ENCODE measurements around the gene HPS4. TPM values are rescaled to one million over a fixed set of nuclear protein-coding genes. Genes with fewer than 3 reads are reported as not detected.

Gene HPS4
- total RNA-seq, 1 donor from 2014 or later = 11.7 TPM

DNA sequence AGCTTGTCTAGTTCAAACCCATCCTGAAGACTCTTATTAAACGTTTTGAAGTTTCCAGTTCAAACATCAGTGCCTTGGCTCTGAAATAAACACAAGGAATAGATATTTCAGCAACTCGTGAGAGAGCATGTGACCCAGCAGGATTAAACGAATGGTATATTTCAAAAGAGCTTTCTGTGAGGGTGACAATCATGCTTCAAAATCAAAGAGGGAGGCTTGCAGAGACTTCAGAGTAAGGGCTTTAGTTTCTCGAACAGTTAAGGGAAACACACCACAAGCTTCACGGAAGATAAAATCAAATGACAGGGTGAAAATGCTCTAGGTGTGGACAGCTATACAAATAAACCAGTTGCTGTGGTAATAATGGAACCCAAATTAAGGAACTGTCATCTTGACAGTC lies 1.4 kb downstream of the HPS4 start:
- peak overlapping the region; percentile 83 for H3K4me3 ChIP-seq

DNA sequence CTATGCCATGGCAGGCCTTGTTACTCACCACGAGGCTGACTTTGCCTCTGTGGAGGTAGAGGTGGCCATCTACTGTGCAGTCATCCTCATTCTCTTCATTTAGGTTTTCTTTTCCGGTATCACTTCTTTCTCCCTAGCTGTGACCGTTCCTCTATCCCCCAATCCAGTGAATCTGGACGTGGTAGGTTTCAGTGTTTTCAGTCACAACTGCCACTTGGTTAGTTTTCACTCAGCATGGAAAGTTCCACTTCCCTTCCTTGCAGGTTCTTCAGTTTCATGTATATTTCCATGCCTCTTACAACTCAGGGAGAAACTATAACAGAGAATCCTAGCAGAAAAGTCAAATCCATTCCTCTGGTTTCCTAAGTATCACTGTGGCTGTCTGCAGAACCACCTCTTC lies 1.9 kb downstream of the HPS4 start:
- Histone ChIP-seq H3K4me1 (peaks cover 73% of the 10 kb centered on the region), H3K9me3 (replicated peaks) (no peaks in the 10 kb centered on the region), H3K27me3 (ENCODE audit: low read depth) (no peaks in the 10 kb centered on the region), H3K4me3 (peak overlapping the region; percentile 3), H3K27ac (replicated peaks) (no peak overlapping the region), H3K36me3 (peaks cover 14% of the 10 kb centered on the region)
- intact Hi-C loops (cut with micrococcal nuclease) = no loop called here
- no peak for DNase-seq
- TF ChIP-seq, protein P1, sequence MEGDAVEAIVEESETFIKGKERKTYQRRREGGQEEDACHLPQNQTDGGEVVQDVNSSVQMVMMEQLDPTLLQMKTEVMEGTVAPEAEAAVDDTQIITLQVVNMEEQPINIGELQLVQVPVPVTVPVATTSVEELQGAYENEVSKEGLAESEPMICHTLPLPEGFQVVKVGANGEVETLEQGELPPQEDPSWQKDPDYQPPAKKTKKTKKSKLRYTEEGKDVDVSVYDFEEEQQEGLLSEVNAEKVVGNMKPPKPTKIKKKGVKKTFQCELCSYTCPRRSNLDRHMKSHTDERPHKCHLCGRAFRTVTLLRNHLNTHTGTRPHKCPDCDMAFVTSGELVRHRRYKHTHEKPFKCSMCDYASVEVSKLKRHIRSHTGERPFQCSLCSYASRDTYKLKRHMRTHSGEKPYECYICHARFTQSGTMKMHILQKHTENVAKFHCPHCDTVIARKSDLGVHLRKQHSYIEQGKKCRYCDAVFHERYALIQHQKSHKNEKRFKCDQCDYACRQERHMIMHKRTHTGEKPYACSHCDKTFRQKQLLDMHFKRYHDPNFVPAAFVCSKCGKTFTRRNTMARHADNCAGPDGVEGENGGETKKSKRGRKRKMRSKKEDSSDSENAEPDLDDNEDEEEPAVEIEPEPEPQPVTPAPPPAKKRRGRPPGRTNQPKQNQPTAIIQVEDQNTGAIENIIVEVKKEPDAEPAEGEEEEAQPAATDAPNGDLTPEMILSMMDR (IDR thresholded peaks at IDR 0.05; ENCODE audit: borderline replicate concordance) = no peak

More for the DNA sequence above, 1.4 kb downstream of the HPS4 start:
- DNase-seq = no peak
- Histone ChIP-seq H3K27ac (replicated peaks) (no peak overlapping the region), H3K36me3 (peaks cover 10% of the 10 kb centered on the region), H3K9me3 (replicated peaks) (no peaks in the 10 kb centered on the region), H3K27me3 (ENCODE audit: low read depth) (no peaks in the 10 kb centered on the region), H3K4me1 (peaks cover 73% of the 10 kb centered on the region)
- TF ChIP-seq, protein P1 (IDR thresholded peaks at IDR 0.05; ENCODE audit: borderline replicate concordance) = no peak
- intact Hi-C loops (cut with micrococcal nuclease) = no loop called here

DNA sequence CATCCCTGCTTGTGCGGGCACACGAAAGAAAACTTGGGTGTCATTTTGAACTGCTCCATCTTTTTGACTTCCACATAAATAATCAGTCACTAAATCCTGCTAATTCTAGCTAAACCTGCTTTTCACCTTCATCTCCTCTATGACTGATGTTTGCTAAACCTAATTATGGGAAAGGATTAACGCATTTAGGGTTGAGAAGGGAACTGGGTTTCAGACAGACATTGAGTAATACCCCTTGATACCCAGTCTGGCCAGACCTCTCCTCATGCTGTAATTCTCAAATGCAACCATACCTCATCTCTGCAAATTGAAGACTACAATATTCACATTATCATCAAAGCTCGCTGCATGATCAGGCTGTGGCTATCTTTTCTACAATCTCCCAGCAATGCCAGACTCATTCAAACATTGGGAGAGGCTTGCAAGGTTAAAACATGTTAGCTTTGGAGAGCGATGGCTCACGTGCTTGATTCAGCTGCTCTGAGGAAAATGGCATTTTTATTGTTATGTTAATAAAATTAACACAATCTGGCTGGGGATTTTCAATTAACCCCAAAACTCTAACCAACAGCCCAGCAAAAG lies 2.4 kb downstream of the HPS4 start:
- Histone ChIP-seq H3K27ac (replicated peaks) (no peak overlapping the region), H3K9me3 (replicated peaks) (no peaks in the 10 kb centered on the region), H3K36me3 (peaks cover 19% of the 10 kb centered on the region), H3K4me1 (peaks cover 73% of the 10 kb centered on the region), H3K27me3 (ENCODE audit: low read depth) (no peaks in the 10 kb centered on the region), H3K4me3 (no peak overlapping the region)
- TF ChIP-seq, protein P1 (IDR thresholded peaks at IDR 0.05; ENCODE audit: borderline replicate concordance) = no peak
- intact Hi-C loops (cut with micrococcal nuclease) = no loop called here
- no peak for DNase-seq

DNA sequence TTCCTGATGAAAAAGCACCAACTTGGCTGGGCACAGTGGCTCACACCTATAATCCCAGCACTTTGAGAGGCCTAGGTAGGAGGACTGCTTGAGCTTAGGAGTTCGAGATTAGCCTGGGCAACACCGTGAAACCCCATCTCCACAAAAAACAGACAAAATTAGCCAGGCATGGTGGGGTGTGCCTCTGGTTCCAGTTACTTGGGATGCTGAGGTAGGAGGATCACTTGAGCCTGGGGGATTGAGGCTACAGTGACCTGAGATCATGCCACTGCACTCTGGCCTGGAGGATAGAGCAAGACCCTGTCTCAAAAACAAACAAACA lies 3.0 kb downstream of the HPS4 start:
- intact Hi-C loops (cut with micrococcal nuclease) = no loop called here
- no peak for DNase-seq
- Histone ChIP-seq H3K4me3 (no peak overlapping the region), H3K27me3 (ENCODE audit: low read depth) (no peaks in the 10 kb centered on the region), H3K36me3 (peaks cover 26% of the 10 kb centered on the region), H3K9me3 (replicated peaks) (no peaks in the 10 kb centered on the region), H3K27ac (replicated peaks) (no peak overlapping the region), H3K4me1 (peaks cover 69% of the 10 kb centered on the region)
- TF ChIP-seq, protein P1 (IDR thresholded peaks at IDR 0.05; ENCODE audit: borderline replicate concordance) = no peak

DNA sequence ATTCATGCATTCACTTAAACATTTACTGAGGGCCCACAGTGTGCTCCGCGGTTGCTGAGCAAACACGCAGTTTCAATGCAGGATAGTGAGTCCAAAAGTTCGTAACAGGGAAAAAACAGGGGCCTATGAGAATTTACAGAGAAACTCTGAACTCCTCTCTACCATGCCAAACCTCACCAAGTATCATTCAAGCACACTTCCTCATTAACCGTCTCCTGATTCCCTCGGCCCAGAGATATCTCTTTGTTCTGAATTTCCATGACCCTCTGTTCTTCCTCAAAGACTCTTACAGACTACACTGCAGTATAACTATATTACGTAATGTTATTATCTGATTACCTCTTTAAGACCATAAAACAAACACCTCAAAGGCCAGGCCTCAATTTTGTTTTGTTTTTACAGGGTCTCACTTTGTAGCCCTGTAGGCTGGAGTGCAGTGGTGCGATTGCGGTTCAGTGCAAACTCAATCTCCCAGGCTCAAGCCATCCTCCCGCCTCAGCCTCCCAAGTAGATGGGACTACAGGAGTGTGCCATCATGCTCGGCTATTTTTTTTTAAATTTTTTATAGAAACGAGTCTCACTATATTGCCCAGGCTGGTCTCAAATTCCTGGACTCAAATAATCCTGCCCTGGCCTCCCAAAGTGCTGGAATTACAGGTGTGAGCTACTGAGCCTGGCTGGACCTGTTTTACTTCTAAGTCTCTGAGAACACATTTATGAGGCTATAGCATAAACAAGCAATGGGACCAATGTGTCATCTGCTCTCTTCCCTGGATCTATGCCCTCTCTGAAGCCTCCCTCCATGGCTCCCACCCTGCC lies 3.6 kb downstream of the HPS4 start:
- H3K36me3 ChIP-seq = peaks cover 31% of the 10 kb centered on the region
- TF ChIP-seq, protein P1 (IDR thresholded peaks at IDR 0.05; ENCODE audit: borderline replicate concordance) = no peak
- no peaks in the 10 kb centered on the region for H3K9me3 ChIP-seq (replicated peaks)
- peak overlapping the region; percentile 37 for H3K4me3 ChIP-seq
- intact Hi-C loops (cut with micrococcal nuclease) = no loop called here
- no peak overlapping the region for H3K27ac ChIP-seq (replicated peaks)
- DNase-seq = no peak
- peaks cover 63% of the 10 kb centered on the region for H3K4me1 ChIP-seq
- H3K27me3 ChIP-seq (ENCODE audit: low read depth) = no peaks in the 10 kb centered on the region

Data from left ventricle myocardium inferior (tissue), 1 donor.